Brain microvascular endothelial cell (primary cell): ENCODE results near the gene RAD51AP2.

Experiments
- DNase-seq: peaks from one replicate; pipeline ENCODE4 v3.0.0-alpha.2; 2020
- H3K27ac ChIP-seq: fragments of 250-450 bp; sonication (Bioruptor Pico); 2 replicates; pipeline ENCODE4 v1.5.1; 2020; ENCODE audit warnings: mild to moderate bottlenecking, moderate library complexity
- H3K27me3 ChIP-seq: fragments of 250-450 bp; sonication (Bioruptor Pico); replicated peaks from 2 replicates; pipeline ENCODE4 v1.5.1; 2020; ENCODE audit warnings: mild to moderate bottlenecking
- H3K36me3 ChIP-seq: fragments of 250-450 bp; sonication (Bioruptor Pico); replicated peaks from 2 replicates; pipeline ENCODE4 v1.5.1; 2020; ENCODE audit warnings: mild to moderate bottlenecking
- H3K4me3 ChIP-seq: 2 replicates; pipeline ENCODE4 v1.5.1; 2011; ENCODE audit warnings: low read depth, mild to moderate bottlenecking, control low read depth, low read length, moderate library complexity
- CTCF ChIP-seq: IDR thresholded peaks from 2 replicates; pipeline ENCODE4 v1.5.1; 2011; ENCODE audit warnings: low read depth, mild to moderate bottlenecking, moderate library complexity, low read length, control low read depth, inconsistent platforms; ENCODE audit errors: missing control alignments
- in situ Hi-C: cut with HindIII; loops from 2 replicates; pipeline ENCODE4 v1.10.0; 2017; ENCODE audit warnings: low sequenced_read_pairs, low pct_ligation_motif_present

Gene RAD51AP2

GRCh38 chr2:17483496-17483895, 34.7 kb downstream of the RAD51AP2 start:
- DNase-seq, result no peak
- Histone ChIP-seq H3K36me3 (no peaks in the 10 kb centered on the region), H3K27ac (no peak overlapping the region), H3K4me3 (no peak overlapping the region), H3K27me3 (no peaks in the 10 kb centered on the region)
- no peak for TF ChIP-seq CTCF
- in situ Hi-C loops, result no loop called here

GRCh38 chr2:17482651-17483050, 35.6 kb downstream of the RAD51AP2 start:
- no peak for TF ChIP-seq CTCF
- in situ Hi-C loops, result no loop called here
- H3K36me3 ChIP-seq, result no peaks in the 10 kb centered on the region

GRCh38 chr2:17479875-17480274, 38.4 kb downstream of the RAD51AP2 start:
- in situ Hi-C loops, result no loop called here
- peak; percentile 33 for DNase-seq
- Histone ChIP-seq H3K4me3 (no peak overlapping the region), H3K27me3 (no peaks in the 10 kb centered on the region), H3K36me3 (no peaks in the 10 kb centered on the region), H3K27ac (no peak overlapping the region)
- no peak for TF ChIP-seq CTCF

More at GRCh38 chr2:17482651-17483050, 35.6 kb downstream of the RAD51AP2 start:
- peak; percentile 12 for DNase-seq
- Histone ChIP-seq H3K27me3 (no peaks in the 10 kb centered on the region), H3K27ac (no peak overlapping the region), H3K4me3 (no peak overlapping the region)

GRCh38 chr2:17476830-17477229, 41.4 kb downstream of the RAD51AP2 start:
- TF ChIP-seq CTCF, result no peak
- Histone ChIP-seq H3K36me3 (no peaks in the 10 kb centered on the region), H3K27ac (no peak overlapping the region), H3K27me3 (no peaks in the 10 kb centered on the region), H3K4me3 (no peak overlapping the region)
- in situ Hi-C loops, result no loop called here
- no peak for DNase-seq

- Histone ChIP-seq H3K36me3 (no peaks in the 10 kb centered on the region), H3K4me3 (no peak overlapping the region), H3K27me3 (no peaks in the 10 kb centered on the region), H3K27ac (no peak overlapping the region)
- in situ Hi-C loops, result no loop called here
- no peak for TF ChIP-seq CTCF
- DNase-seq, result no peak
Measured at GRCh38 chr2:17476064-17476463, 42.2 kb downstream of the RAD51AP2 start.

GRCh38 chr2:17475286-17475685, 43.0 kb downstream of the RAD51AP2 start:
- DNase-seq, result no peak
- Histone ChIP-seq H3K27ac (no peak overlapping the region), H3K36me3 (no peaks in the 10 kb centered on the region), H3K27me3 (no peaks in the 10 kb centered on the region), H3K4me3 (no peak overlapping the region)
- no peak for TF ChIP-seq CTCF
- in situ Hi-C loops, result no loop called here
